ENCODE measurements around the gene REN. TPM values are rescaled to one million over a fixed set of nuclear protein-coding genes. Genes with fewer than 3 reads are reported as not detected.

The REN gene
- total and polyA plus RNA-seq, 2 of the 8 experiments (the other 6 are each of a cell fraction or from before 2014, with no cell fraction given) = 0.05 TPM; not detected in 1

DNA sequence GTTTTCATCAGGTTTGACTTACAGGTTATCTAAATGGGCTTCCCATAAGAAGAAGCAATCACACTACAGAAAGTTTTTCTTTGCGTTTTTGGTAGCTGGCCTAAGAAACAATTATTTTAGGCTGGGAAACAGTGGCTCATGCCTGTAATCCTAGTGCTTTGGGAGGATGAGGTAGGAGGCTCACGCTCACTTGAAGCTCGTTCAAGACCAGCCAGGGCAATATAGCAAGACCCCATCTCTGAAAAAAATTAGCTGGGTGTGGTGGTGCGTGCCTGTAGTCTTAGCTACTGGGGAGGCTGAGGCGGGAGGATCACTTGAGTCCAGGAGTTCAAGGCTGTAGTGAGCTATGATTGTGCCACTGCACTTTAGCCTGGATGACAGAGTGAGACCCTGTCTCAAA is 1.6 kb upstream of the REN start:
- no peak overlapping the region for H3K4me2 ChIP-seq (ENCODE audit: insufficient read depth in 1 of 2, low read depth in 2 of 2, low read length in 2 of 2)
- no peaks in the 10 kb centered on the region for H3K79me2 ChIP-seq (ENCODE audit: control insufficient read depth in 1 of 2, insufficient read depth in 2 of 2, low read length in 2 of 2)
- no peak overlapping the region for H3K4me3 ChIP-seq (ENCODE audit: extremely low read depth in 1 of 4, insufficient read depth in 2 of 4, low read depth in 3 of 4, low read length in 4 of 4)
- no peak overlapping the region for H3K14ac ChIP-seq (ENCODE audit: insufficient read length)
- H3K36me3 ChIP-seq (ENCODE audit: control insufficient read depth in 2 of 4, insufficient read depth in 4 of 4, low read length in 3 of 4) = no peaks in the 10 kb centered on the region; a peak in 1 of 8 replicates
- no peaks in the 10 kb centered on the region for H3K23me2 ChIP-seq (ENCODE audit: low read depth, low read length)
- no peaks in the 10 kb centered on the region for H3K79me1 ChIP-seq (ENCODE audit: low read depth, low read length)
- FAIRE-seq (no peak), DNase-seq (ENCODE audit: low read depth in 1 of 2, low spot score in 2 of 2) (no peak)
- no peak overlapping the region for H2AK5ac ChIP-seq (ENCODE audit: low read depth, low read length)
- no peak overlapping the region for H2BK120ac ChIP-seq (replicated peaks; ENCODE audit: low read depth, low read length)
- H3K9me3 ChIP-seq (ENCODE audit: insufficient read depth in 2 of 2, low read depth in 1 of 2, low read length in 1 of 2) = peaks cover 18 to 25% of the 10 kb centered on the region in 2 experiments
- ChIA-PET CTCF (ENCODE audit: partially characterized antibody) (interaction anchor here (0.6 to 18.7 kb wide), 10 partner anchors 11 to 231 kb away, joined by 3 to 360 read pairs (median 4); partner anchors contain the start of genes GOLT1A, KISS1 and PLEKHA6), POLR2A (ENCODE audit: partially characterized antibody) (no interaction called here)
- H2AFZ ChIP-seq (ENCODE audit: low read length) = no peak overlapping the region
- H2BK12ac ChIP-seq (ENCODE audit: low read depth, low read length) = no peak overlapping the region
- H3K18ac ChIP-seq (ENCODE audit: extremely low read depth, low read length) = no peak overlapping the region
- WGBS, 2 experiments (ENCODE audit: extremely low coverage in 1 of 2, insufficient coverage in 1 of 2, insufficient read length in 1 of 2, insufficient replicate concordance in 2 of 2, low coverage in 1 of 2, low lambda C conversion rate in 2 of 2, missing lambda C conversion rate in 1 of 2) = 84% methylated on average over 5 of the region's 5 CpGs; no CpG with 5 or more reads in 1 of the 2 experiments
- no peak overlapping the region for H2BK20ac ChIP-seq (ENCODE audit: low read length)
- no peak overlapping the region for H2BK15ac ChIP-seq (ENCODE audit: low read length)
- H4K5ac ChIP-seq (ENCODE audit: insufficient read length, low read depth, low read length) = no peak overlapping the region
- no peak overlapping the region for H3K4ac ChIP-seq (replicated peaks; ENCODE audit: insufficient read length, low read depth, low read length)
- no peak overlapping the region for H2BK5ac ChIP-seq (ENCODE audit: low read depth, low read length)
- no peak overlapping the region for H3K27ac ChIP-seq (ENCODE audit: low read depth, low read length)
- H3K56ac ChIP-seq (replicated peaks; ENCODE audit: insufficient read length, low read depth, low read length) = no peak overlapping the region
- H3K23ac ChIP-seq (ENCODE audit: insufficient read length) = no peak overlapping the region
- 0 out of 7 replicates have a peak, but pooled peaks cover 0 to 2% (median 0%) of the 10 kb centered on the region in 4 experiments for H3K27me3 ChIP-seq (replicated peaks in 1 of 4; ENCODE audit: control insufficient read depth in 3 of 4, extremely low read depth in 1 of 4, insufficient read depth in 3 of 4, low read length in 3 of 4)
- no peaks in the 10 kb centered on the region for H3K4me1 ChIP-seq (replicated peaks in 1 of 4; ENCODE audit: control insufficient read depth in 3 of 4, insufficient read depth in 4 of 4, low read length in 3 of 4)
- H3K9ac ChIP-seq (replicated peaks in 1 of 4; ENCODE audit: extremely low read depth in 1 of 4, low read depth in 3 of 4, low read length in 3 of 4) = no peak overlapping the region
- H4K91ac ChIP-seq (replicated peaks; ENCODE audit: insufficient read length, low read length) = no peak overlapping the region
- TF ChIP-seq TCF12 (IDR thresholded peaks at IDR 0.05; ENCODE audit: low read depth, low read length) (no peak), SUZ12 (IDR thresholded peaks at IDR 0.05; ENCODE audit: low read length) (no peak), CREB1 (IDR thresholded peaks at IDR 0.05) (no peak), NRF1 (IDR thresholded peaks at IDR 0.05; ENCODE audit: low read depth, low read length) (no peak), HDAC2 (IDR thresholded peaks at IDR 0.05; ENCODE audit: borderline replicate concordance in 1 of 2, low read depth in 2 of 2, low read length in 2 of 2) (no peak), ZNF274 (IDR thresholded peaks at IDR 0.05; ENCODE audit: borderline replicate concordance, extremely low read depth, low read length) (no peak), FOSL1 (IDR thresholded peaks at IDR 0.05; ENCODE audit: insufficient read depth, low read depth, low read length) (no peak), RAD21 (IDR thresholded peaks at IDR 0.05 in 1 of 2, conservative IDR thresholded peaks at IDR 0.05 in 1 of 2; ENCODE audit: low read depth in 2 of 2, low read length in 2 of 2) (no peak), JUND (IDR thresholded peaks at IDR 0.05; ENCODE audit: low read length) (no peak), BRCA1 (IDR thresholded peaks at IDR 0.05; ENCODE audit: low read depth, low read length) (no peak), SP2 (IDR thresholded peaks at IDR 0.05; ENCODE audit: low read length) (no peak)
- TF ChIP-seq, protein P1, sequence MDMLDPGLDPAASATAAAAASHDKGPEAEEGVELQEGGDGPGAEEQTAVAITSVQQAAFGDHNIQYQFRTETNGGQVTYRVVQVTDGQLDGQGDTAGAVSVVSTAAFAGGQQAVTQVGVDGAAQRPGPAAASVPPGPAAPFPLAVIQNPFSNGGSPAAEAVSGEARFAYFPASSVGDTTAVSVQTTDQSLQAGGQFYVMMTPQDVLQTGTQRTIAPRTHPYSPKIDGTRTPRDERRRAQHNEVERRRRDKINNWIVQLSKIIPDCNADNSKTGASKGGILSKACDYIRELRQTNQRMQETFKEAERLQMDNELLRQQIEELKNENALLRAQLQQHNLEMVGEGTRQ (IDR thresholded peaks at IDR 0.05; ENCODE audit: low read length) = no peak
- no peak overlapping the region for H4K8ac ChIP-seq (ENCODE audit: extremely low read depth, insufficient read depth, low read length)
- H4K20me1 ChIP-seq (replicated peaks in 1 of 2; ENCODE audit: control insufficient read depth in 1 of 2, insufficient read depth in 2 of 2, low read length in 2 of 2) = no peaks in the 10 kb centered on the region
